CD4-positive, alpha-beta T cell treated with Interleukin-21 for 1 hour (primary cell): ENCODE data around the gene PEX14.

ENCODE experiments used
- DNase-seq: peaks from one replicate; pipeline ENCODE4 v3.0.0-alpha.2; 2020

Gene PEX14

GRCh38 chr1:10599194-10599861 is 124.6 kb downstream of the PEX14 start:
- DNase-seq: no peak

GRCh38 chr1:10601342-10602070 is 126.8 kb downstream of the PEX14 start:
- no peak for DNase-seq

DNA sequence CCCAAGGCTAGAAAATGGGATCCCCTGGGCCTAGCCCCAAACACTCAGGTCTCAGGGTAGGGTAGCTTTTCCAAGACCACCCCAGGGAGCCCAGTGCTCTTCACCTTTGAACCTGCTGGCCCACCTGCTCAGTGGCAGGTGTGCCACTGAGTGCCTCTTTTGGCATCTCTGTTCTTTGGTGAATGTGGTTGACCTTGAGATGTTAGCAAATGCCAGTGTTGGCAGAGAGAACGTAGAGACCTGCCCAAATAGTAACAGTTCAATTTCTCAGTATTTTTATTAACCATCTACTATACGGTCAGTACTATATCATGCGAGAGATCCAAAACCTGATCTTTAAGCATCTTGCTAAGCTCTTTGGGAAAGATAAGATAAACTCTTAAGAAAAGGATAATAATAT is 128.2 kb downstream of the PEX14 start:
- no peak for DNase-seq

GRCh38 chr1:10604966-10605365 is 130.2 kb downstream of the PEX14 start:
- DNase-seq: no peak

DNA sequence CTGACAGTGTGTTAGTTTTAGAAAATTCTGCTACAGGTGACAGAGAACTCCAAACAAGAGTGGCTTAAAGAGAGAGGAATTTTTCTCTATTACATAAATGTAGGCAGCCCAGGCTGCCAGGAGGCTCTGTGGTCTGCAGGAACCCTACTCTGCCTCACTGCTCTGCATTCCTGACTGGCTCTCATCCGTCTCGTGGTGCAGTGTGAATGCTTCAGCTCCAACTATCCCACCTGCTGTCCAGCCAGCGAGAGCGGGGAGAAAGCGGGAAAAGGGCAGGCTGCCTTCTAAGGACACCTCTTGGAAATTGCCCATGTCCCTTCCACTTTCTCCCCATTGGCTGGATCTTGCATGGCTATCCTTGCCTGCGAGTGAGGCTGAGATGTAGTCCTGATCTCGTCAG is 131.3 kb downstream of the PEX14 start:
- no peak for DNase-seq

- DNase-seq: no peak
Observed at GRCh38 chr1:10607228-10607627, 132.5 kb downstream of the PEX14 start.

GRCh38 chr1:10608690-10609089 is 133.9 kb downstream of the PEX14 start:
- no peak for DNase-seq

GRCh38 chr1:10610901-10611600 is 136.3 kb downstream of the PEX14 start:
- DNase-seq: no peak

DNA sequence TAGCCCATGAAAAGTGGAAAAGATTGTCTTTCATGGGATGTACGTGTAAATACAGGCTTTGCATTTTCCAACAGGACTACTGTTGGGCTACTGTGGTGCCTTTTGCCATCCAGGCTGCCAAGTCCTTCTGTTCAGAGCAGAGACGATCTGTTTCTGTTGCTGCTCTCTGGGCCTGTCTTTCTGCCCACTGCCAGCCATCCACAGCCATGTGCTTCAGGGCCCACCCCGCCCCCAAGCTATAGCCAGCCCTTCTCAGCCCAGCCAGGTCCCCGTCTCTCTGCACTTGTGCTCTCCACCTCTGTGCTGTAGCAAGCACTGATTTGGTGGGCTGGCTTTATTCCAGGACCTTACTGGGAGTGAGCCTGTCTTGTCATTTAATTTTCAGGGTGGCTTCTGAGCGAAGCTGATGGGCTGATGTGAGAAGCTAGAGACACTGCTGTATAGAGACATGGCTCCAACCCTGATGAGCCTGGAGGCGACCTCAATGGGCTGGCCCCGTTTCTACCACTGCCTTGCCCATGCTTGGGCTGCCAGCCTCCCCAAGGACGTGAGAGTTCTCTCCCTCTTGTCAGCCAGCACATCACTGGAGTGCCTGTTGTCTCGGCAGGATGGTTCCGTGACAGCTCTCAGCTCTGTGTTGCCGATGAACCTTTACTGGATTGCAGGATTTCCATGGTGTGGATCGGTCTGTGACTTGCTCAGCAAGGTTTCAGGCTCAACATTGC is 137.8 kb downstream of the PEX14 start:
- DNase-seq: no peak

- DNase-seq: no peak
Observed at GRCh38 chr1:10613340-10613739, 138.6 kb downstream of the PEX14 start.

GRCh38 chr1:10613861-10614260 is 139.1 kb downstream of the PEX14 start:
- no peak for DNase-seq

GRCh38 chr1:10614377-10615225 is 139.9 kb downstream of the PEX14 start:
- DNase-seq: no peak

DNA sequence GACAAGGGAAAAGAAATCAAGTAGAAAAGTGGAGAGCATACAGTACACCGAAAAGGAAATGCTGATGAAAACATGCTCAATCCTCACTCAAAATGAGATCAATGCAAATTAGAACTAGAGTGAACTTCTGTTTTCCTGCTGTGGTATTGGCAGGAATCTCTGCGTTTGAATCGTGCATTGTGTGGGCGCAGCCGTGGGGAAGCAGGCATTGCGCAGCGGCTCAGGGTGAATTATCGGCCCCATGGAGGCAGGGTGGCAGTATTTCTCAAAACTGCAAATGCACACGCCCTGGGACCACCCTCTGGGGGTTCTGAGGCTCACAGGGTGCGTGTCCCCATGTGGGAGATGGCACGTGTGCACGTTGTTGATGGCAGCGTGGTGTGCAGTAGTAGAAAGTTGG is 140.6 kb downstream of the PEX14 start:
- no peak for DNase-seq

- no peak for DNase-seq
Observed at GRCh38 chr1:10615932-10616671, 141.4 kb downstream of the PEX14 start.

DNA sequence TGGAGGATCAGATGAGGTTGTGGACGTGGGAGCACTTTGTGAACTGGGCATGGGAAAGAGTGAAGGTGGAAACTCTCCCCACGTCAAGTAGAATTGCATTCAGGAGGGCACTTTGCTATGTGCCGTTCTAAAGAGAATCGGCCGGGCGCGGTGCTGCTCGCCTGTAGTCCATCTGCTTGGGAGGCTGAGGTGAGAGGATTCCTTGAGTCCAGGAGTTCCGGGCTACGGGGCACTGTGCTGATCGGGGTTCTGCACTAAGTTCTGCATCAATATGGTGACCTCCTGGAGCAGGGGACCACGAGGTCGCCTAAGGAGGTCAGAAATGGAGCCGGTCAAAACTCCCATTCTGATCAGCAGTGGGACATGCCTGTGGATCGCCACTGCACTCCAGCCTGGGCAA is 141.9 kb downstream of the PEX14 start:
- no peak for DNase-seq

- no peak for DNase-seq
Observed at GRCh38 chr1:10617318-10617717, 142.6 kb downstream of the PEX14 start.

GRCh38 chr1:10617931-10618885 is 143.5 kb downstream of the PEX14 start:
- no peak for DNase-seq

DNA sequence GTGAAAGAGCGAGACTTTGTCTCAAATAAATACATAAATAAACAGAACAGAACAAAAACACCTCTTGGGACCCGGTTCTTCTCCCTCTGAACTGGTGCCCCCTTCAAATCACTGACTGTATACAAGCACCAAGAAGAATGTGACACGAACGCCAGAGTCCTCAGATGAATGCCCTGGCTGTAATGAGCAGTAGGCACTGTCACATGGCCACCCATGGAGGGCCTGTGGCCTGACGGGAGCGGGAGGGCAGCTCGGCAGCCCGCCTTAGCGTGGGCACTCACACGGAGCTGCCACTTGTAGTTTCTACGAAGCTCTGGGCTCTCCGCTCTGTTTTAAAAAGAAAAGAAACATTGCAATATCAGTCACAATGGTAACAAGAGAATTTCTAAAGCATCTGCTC is 146.0 kb downstream of the PEX14 start:
- no peak for DNase-seq

GRCh38 chr1:10621906-10622305 is 147.2 kb downstream of the PEX14 start:
- no peak for DNase-seq

DNA sequence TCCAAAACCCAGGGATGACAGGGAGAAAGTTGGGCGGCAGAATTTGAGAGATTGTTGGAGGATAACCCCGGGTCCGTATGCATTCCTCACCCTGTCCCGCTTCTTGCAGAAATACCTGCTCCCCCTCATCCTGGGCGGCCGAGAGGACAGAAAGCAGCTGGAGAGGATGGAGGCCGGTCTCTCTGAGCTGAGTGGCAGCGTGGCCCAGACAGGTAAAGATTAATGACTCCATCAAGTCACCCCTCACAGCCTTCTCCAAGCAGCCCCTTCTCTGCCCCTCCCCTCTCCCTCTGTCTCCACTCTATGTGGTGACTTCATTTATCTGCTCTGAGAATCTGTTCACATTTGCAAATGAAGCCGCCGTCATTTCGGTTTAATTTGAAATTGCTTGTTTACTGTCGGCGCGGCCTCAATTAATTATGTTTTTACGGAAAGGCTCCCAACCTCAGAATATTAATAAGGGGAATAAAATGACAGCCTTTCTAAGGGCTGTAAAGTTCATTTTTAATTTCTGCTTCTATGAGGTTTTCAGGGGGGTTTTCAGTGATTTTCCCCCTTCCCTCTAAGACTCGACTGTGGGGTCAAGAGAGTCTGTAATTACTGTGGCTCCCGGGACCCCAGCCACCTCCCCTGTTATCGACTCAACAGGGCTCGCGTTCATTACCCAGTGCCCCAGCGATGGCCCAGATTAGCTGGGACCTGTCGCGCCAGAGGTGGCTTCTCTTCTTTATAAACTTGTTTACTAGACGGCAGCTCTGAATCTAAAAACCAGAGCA is 148.3 kb downstream of the PEX14 start:
- DNase-seq: no peak
